ENCODE data around the gene LEMD2.
A peak's percentile ranks its signal among the peaks of the same experiment; 100 is the strongest.

LEMD2 gene

GRCh38 chr6:33758815-33759216, 30.1 kb downstream of the LEMD2 start (continued):
- TF ChIP-seq ZNF335 (tag by site-specific recombination; conservative IDR thresholded peaks at IDR 0.05): no peak
- peak; percentile 55; the same call in 1 of the 2 replicates for TF ChIP-seq BCL11A (tag by site-specific recombination; IDR thresholded peaks at IDR 0.05; ENCODE audit: low read depth)
- no peak for TF ChIP-seq ZNF155 (tag by site-specific recombination; IDR thresholded peaks at IDR 0.05)
- 0 out of 2 replicates have a peak, but pooled peaks have one; percentile 23 for TF ChIP-seq ZNF423 (tag by site-specific recombination; IDR thresholded peaks at IDR 0.05)
- peak; percentile 70; the same call in 1 of the 2 replicates for TF ChIP-seq OVOL3 (tag by site-specific recombination; IDR thresholded peaks at IDR 0.05)
- TF ChIP-seq PRDM10 (tag by site-specific recombination; IDR thresholded peaks at IDR 0.05): peak; percentile 49; the same call in 1 of the 2 replicates
- TF ChIP-seq ZBTB6 (tag by site-specific recombination; IDR thresholded peaks at IDR 0.05): no peak
- peak; percentile 51; the same call in 1 of the 2 replicates for TF ChIP-seq ZNF2 (tag by site-specific recombination; IDR thresholded peaks at IDR 0.05)
- TF ChIP-seq GLIS1 (tag by site-specific recombination; IDR thresholded peaks at IDR 0.05): peak; percentile 59; the same call in 1 of the 2 replicates
- no peak for TF ChIP-seq ZNF560 (tag by site-specific recombination; IDR thresholded peaks at IDR 0.05; ENCODE audit: borderline replicate concordance)
- no peak for TF ChIP-seq ZNF416 (tag by site-specific recombination; IDR thresholded peaks at IDR 0.05)
- 0 out of 2 replicates have a peak, but pooled peaks have one; percentile 36 for TF ChIP-seq HOXD13 (CRISPR knock-in tag; IDR thresholded peaks at IDR 0.05; ENCODE audit: borderline replicate concordance)
- peak; percentile 98 for TF ChIP-seq KLF17 (tag by site-specific recombination; IDR thresholded peaks at IDR 0.05)
- TF ChIP-seq ZBTB7A (tag by site-specific recombination; IDR thresholded peaks at IDR 0.05; ENCODE audit: low read depth): no peak
- peak; percentile 80 for TF ChIP-seq ZNF121 (tag by site-specific recombination; IDR thresholded peaks at IDR 0.05)
- TF ChIP-seq PATZ1 (tag by site-specific recombination; IDR thresholded peaks at IDR 0.05): peak; percentile 20; the same call in 1 of the 2 replicates
- no peak for TF ChIP-seq ZNF610 (tag by site-specific recombination; IDR thresholded peaks at IDR 0.05; ENCODE audit: borderline replicate concordance)
- peak; percentile 80 for TF ChIP-seq TSHZ1 (tag by site-specific recombination; IDR thresholded peaks at IDR 0.05; ENCODE audit: borderline replicate concordance)
- peak; percentile 71; the same call in 1 of the 2 replicates for TF ChIP-seq ZNF639 (tag by site-specific recombination; IDR thresholded peaks at IDR 0.05)
- no peak for TF ChIP-seq HIC1 (tag by site-specific recombination; IDR thresholded peaks at IDR 0.05)

Data from HEK293 (cell line).